Endothelial cell of umbilical vein (primary cell): Measurements from ENCODE around the gene MS4A12. TPM values are rescaled to one million over a fixed set of nuclear protein-coding genes. Genes with fewer than 3 reads are reported as not detected.

Experiments
- BruUV-seq: library from RNA; stranded (reverse); fragments of 400-500 nt; replicated peaks from 2 replicates; lab custom pipeline; 2021; lab: Mats Ljungman, UMichigan
- CTCF ChIA-PET: fragments of 300-600, 350-600 bp; sonication (Branson Sonifier 250); formaldehyde crosslinking; loops from one replicate; lab custom pipeline; 2021; ENCODE audit warnings: antibody characterized with exemption, inconsistent platforms; lab: Charles Lee
- POLR2A ChIA-PET: fragments of 300-600, 350-600 bp; sonication (Branson Sonifier 250); formaldehyde crosslinking; loops from one replicate; lab custom pipeline; 2021; ENCODE audit warnings: antibody characterized with exemption, inconsistent platforms; lab: Charles Lee
- DNase-seq: peaks from one replicate; pipeline ENCODE4 v3.0.0-alpha.2; 2011; ENCODE audit warnings: low read depth, low spot score
- FAIRE-seq: peaks from 2 replicates; lab custom pipeline; 2011; peaks lifted over from hg19 to GRCh38; lab: Jason Lieb, UNC
- H2AFZ ChIP-seq: 2 replicates; pipeline ENCODE4 v1.6.0; 2012; ENCODE audit warnings: low read depth, low read length, control low read depth, inconsistent platforms
- H3K27ac ChIP-seq: 2 replicates; pipeline ENCODE4 v1.5.1; 2011; ENCODE audit warnings: low read depth, mild to moderate bottlenecking, control low read depth, low read length, moderate library complexity; ENCODE audit not compliant: insufficient read depth
- H3K27me3 ChIP-seq, 2 experiments: 2 replicates each; pipeline versions ENCODE4 v1.6.0 to v1.6.1; 2011; ENCODE audit warnings: low read length in 2 of 2, mixed read lengths in 1 of 2; ENCODE audit not compliant: control insufficient read depth in 2 of 2, insufficient read depth in 2 of 2
- H3K36me3 ChIP-seq, 2 experiments: 2 replicates in 1 of 2; 3 replicates in 1 of 2; pipeline ENCODE4 v1.5.1; 2011; ENCODE audit warnings: low read length in 2 of 2, mild to moderate bottlenecking in 1 of 2, moderate library complexity in 1 of 2; ENCODE audit not compliant: control insufficient read depth in 2 of 2, insufficient read depth in 2 of 2; ENCODE audit errors: extremely low read depth in 1 of 2
- H3K4me1 ChIP-seq: 3 replicates; pipeline ENCODE4 v1.5.1; 2011; ENCODE audit warnings: mild to moderate bottlenecking, low read length; ENCODE audit not compliant: control insufficient read depth, insufficient read depth; ENCODE audit errors: extremely low read depth
- H3K4me2 ChIP-seq: 2 replicates; pipeline ENCODE4 v1.6.1; 2011; ENCODE audit warnings: low read length, control low read depth, mixed read lengths; ENCODE audit not compliant: insufficient read depth
- H3K4me3 ChIP-seq, 3 experiments: fragments of 200-600 bp in 1 of 3; sonication (generic), shearing (Covaris generic) in 1 of 3; replicated peaks in 1 of 3; 2 replicates each; pipeline ENCODE4 v1.5.1; 2011 to 2016; ENCODE audit warnings: control low read depth in 3 of 3, low read length in 3 of 3, mild to moderate bottlenecking in 2 of 3, inconsistent platforms in 1 of 3, low read depth in 1 of 3, moderate library complexity in 1 of 3; ENCODE audit not compliant: insufficient read depth in 1 of 3
- H3K79me2 ChIP-seq: 2 replicates; pipeline ENCODE4 v1.6.0; 2012; ENCODE audit warnings: low read length, inconsistent platforms; ENCODE audit not compliant: control insufficient read depth, insufficient read depth
- H3K9ac ChIP-seq: replicated peaks from 2 replicates; pipeline ENCODE3; 2011; ENCODE audit warnings: low read length, control low read depth; ENCODE audit not compliant: insufficient read depth; ENCODE audit errors: extremely low read depth
- H3K9me1 ChIP-seq: replicated peaks from 3 replicates; pipeline ENCODE4 v1.6.0; 2011; ENCODE audit warnings: mild to moderate bottlenecking, low read length; ENCODE audit not compliant: control insufficient read depth, insufficient read depth; ENCODE audit errors: extremely low read depth
- H3K9me3 ChIP-seq: replicated peaks from 2 replicates; pipeline ENCODE4 v1.5.1; 2012; ENCODE audit warnings: low read length, inconsistent platforms; ENCODE audit not compliant: control insufficient read depth, insufficient read depth
- H4K20me1 ChIP-seq: replicated peaks from 2 replicates; pipeline ENCODE3; 2011; ENCODE audit warnings: mild to moderate bottlenecking, low read length; ENCODE audit not compliant: control insufficient read depth, insufficient read depth; ENCODE audit errors: extremely low read depth
- EZH2 ChIP-seq: IDR thresholded peaks from 2 replicates; pipeline ENCODE4 v1.6.1; 2012; ENCODE audit warnings: borderline replicate concordance, low read depth, mild to moderate bottlenecking, moderate library complexity, low read length, inconsistent platforms; ENCODE audit not compliant: severe bottlenecking
- FOS ChIP-seq: IDR thresholded peaks from 2 replicates; pipeline ENCODE4 v1.6.1; 2011; ENCODE audit warnings: mild to moderate bottlenecking, low read length, moderate library complexity, borderline replicate concordance; ENCODE audit not compliant: insufficient read depth
- GATA2 ChIP-seq: IDR thresholded peaks from 2 replicates; pipeline ENCODE4 v1.7.0; 2011; ENCODE audit warnings: low read depth, mild to moderate bottlenecking, moderate library complexity, mixed read lengths, low read length; ENCODE audit not compliant: insufficient read length, insufficient read depth
- JUN ChIP-seq: IDR thresholded peaks from 2 replicates; pipeline ENCODE4 v1.6.1; 2011; ENCODE audit warnings: borderline replicate concordance, low read depth; ENCODE audit not compliant: insufficient read length, insufficient read depth
- MYC ChIP-seq: IDR thresholded peaks from one replicate; pipeline ENCODE4 v1.6.1; 2011; ENCODE audit warnings: mild to moderate bottlenecking, low read depth, low read length
- POLR2A ChIP-seq: IDR thresholded peaks from 2 replicates; pipeline ENCODE4 v1.6.1; 2012; ENCODE audit warnings: low read depth, mild to moderate bottlenecking, control low read depth, low read length
- POLR2AphosphoS5 ChIP-seq: IDR thresholded peaks from 2 replicates; pipeline ENCODE4 v1.6.1; 2012; ENCODE audit warnings: low read depth, mild to moderate bottlenecking, control low read depth, low read length, moderate library complexity; ENCODE audit not compliant: insufficient read depth
- dilution Hi-C: fragments of 300-500 bp; cut with MboI; formaldehyde crosslinking; loops from one replicate; pipeline ENCODE4 v1.15.0; 2019; ENCODE audit warnings: low sequenced_read_pairs; ENCODE audit not compliant: extremely low pct_ligation_motif_present
- intact Hi-C: fragments of 100-400 bp; cut with micrococcal nuclease; formaldehyde crosslinking; loops from one replicate; pipeline ENCODE4 v1.10.0; 2022
- polyA plus RNA-seq, 4 experiments: library from polyadenylated mRNA; depleted of rRNA in 3 of 4; stranded (reverse) in 3 of 4; unstranded in 1 of 4; fragments of >200 nt; gene quantifications; 2 replicates each; pipeline versions ENCODE4 v1.2.1 to v1.2.3, GENCODE V29; 2011 to 2012; ENCODE audit warnings: missing spikeins in 1 of 4
- total RNA-seq: library from RNA; stranded (reverse); gene quantifications from 2 replicates; pipeline ENCODE4 v1.2.3, GENCODE V29; 2021
- TF ChIP-seq, protein P1 (sequence below): IDR thresholded peaks from 2 replicates; pipeline ENCODE4 v1.6.1; 2011; ENCODE audit not compliant: insufficient read depth, insufficient read length
- TF ChIP-seq, protein P2 (sequence below), 2 donors: IDR thresholded peaks; 1 replicate in 1 of 2; 2 replicates in 1 of 2; pipeline ENCODE4 v1.5.1; 2011; ENCODE audit warnings: low read length in 2 of 2, mild to moderate bottlenecking in 2 of 2, moderate library complexity in 2 of 2, control low read depth in 1 of 2, inconsistent platforms in 1 of 2, low read depth in 1 of 2; ENCODE audit not compliant: insufficient read depth in 1 of 2; ENCODE audit errors: extremely low read depth in 1 of 2

MS4A12 gene
- total and polyA plus RNA-seq, 2 donors (not counting 3 experiments of a cell fraction or from before 2014, with no cell fraction given), result not detected

GRCh38 chr11:60455531-60456042 lies 37.0 kb upstream of the MS4A12 start, which contains the start of gene MS4A1:
Gene MS4A1, plus strand, starts transcription at chr11:60455847. Its CDS starts 6,528 bp downstream, at chr11:60462375.
- Histone ChIP-seq H3K9ac (no peak within 1 kb of the TSS), H4K20me1 (no peaks in the 10 kb centered on the region), H3K4me3 (no peak within 1 kb of the TSS), H2AFZ (no peak within 1 kb of the TSS), H3K36me3 (no peaks in the 10 kb centered on the region), H3K4me1 (no peaks in the 10 kb centered on the region), H3K27ac (no peak within 1 kb of the TSS), H3K9me3 (no peaks in the 10 kb centered on the region), H3K27me3 (no peaks in the 10 kb centered on the region), H3K9me1 (no peaks in the 10 kb centered on the region), H3K4me2 (no peak within 1 kb of the TSS), H3K79me2 (no peaks in the 10 kb centered on the region)
- BruUV-seq, result no TSS peak
- ChIA-PET POLR2A (no interaction called here), CTCF (interaction anchor here (2.6 kb wide), 1 partner anchor 92 kb away, joined by 8 read pairs; no protein-coding TSS in a partner anchor)
- no peak for FAIRE-seq
- DNase-seq, result no peak
- TF ChIP-seq JUN (no peak), EZH2 (no peak), MYC (no peak), POLR2AphosphoS5 (no peak), FOS (no peak), GATA2 (no peak), POLR2A (no peak)
- TF ChIP-seq, protein P1, sequence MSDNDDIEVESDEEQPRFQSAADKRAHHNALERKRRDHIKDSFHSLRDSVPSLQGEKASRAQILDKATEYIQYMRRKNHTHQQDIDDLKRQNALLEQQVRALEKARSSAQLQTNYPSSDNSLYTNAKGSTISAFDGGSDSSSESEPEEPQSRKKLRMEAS, result no peak
- TF ChIP-seq, protein P2, sequence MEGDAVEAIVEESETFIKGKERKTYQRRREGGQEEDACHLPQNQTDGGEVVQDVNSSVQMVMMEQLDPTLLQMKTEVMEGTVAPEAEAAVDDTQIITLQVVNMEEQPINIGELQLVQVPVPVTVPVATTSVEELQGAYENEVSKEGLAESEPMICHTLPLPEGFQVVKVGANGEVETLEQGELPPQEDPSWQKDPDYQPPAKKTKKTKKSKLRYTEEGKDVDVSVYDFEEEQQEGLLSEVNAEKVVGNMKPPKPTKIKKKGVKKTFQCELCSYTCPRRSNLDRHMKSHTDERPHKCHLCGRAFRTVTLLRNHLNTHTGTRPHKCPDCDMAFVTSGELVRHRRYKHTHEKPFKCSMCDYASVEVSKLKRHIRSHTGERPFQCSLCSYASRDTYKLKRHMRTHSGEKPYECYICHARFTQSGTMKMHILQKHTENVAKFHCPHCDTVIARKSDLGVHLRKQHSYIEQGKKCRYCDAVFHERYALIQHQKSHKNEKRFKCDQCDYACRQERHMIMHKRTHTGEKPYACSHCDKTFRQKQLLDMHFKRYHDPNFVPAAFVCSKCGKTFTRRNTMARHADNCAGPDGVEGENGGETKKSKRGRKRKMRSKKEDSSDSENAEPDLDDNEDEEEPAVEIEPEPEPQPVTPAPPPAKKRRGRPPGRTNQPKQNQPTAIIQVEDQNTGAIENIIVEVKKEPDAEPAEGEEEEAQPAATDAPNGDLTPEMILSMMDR (IDR thresholded peaks at IDR 0.05; ENCODE audit: extremely low read depth in 1 of 2, insufficient read depth in 1 of 2, low read depth in 1 of 2, low read length in 2 of 2), result no peak
- intact Hi-C loops, result no loop called here
- dilution Hi-C loops, result no loop called here
